MM.1S (cell line): Measurements from ENCODE around the gene SEL1L3.

ENCODE experiments used
- CTCF ChIP-seq: fragments of 300-600 bp; sonication (generic); IDR thresholded peaks from 2 replicates; pipeline ENCODE4 v1.5.1; 2016; ENCODE audit warnings: antibody characterized with exemption, low read length, mixed read lengths
- EZH2 ChIP-seq: fragments of 300-600 bp; sonication (generic); optimal IDR thresholded peaks from 2 replicates; pipeline ENCODE3; 2017; ENCODE audit warnings: low read depth, mild to moderate bottlenecking, antibody characterized with exemption, low read length, mixed read lengths
- EZH2phosphoT487 ChIP-seq: fragments of 300-600 bp; sonication (generic); IDR thresholded peaks from 2 replicates; pipeline ENCODE4 v1.6.1; 2018; ENCODE audit warnings: antibody characterized with exemption, low read length

DNA sequence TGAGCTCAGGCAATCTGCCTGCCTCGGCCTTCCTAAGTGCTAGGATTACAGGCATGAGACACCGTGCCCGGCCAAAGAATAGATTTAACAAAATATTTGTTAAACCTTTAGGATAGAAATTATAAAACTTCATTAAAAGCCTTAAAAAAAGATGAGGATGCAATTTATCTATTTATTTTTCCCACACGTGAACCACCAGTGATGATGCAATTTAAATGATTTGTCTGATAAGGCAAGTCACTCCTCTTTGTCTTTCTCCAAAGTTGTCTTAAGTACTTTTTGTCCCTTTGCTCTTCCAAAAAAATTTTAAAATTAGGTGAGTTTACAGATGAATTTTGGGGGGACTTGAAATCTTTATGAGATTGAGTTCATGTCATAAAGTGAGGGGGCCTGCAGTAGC is 149.0 kb downstream of the SEL1L3 start:
- no peak for TF ChIP-seq CTCF
- no peak for TF ChIP-seq EZH2phosphoT487
- TF ChIP-seq EZH2 = no peak
